ENCODE results near the gene ADAP1.

DNA sequence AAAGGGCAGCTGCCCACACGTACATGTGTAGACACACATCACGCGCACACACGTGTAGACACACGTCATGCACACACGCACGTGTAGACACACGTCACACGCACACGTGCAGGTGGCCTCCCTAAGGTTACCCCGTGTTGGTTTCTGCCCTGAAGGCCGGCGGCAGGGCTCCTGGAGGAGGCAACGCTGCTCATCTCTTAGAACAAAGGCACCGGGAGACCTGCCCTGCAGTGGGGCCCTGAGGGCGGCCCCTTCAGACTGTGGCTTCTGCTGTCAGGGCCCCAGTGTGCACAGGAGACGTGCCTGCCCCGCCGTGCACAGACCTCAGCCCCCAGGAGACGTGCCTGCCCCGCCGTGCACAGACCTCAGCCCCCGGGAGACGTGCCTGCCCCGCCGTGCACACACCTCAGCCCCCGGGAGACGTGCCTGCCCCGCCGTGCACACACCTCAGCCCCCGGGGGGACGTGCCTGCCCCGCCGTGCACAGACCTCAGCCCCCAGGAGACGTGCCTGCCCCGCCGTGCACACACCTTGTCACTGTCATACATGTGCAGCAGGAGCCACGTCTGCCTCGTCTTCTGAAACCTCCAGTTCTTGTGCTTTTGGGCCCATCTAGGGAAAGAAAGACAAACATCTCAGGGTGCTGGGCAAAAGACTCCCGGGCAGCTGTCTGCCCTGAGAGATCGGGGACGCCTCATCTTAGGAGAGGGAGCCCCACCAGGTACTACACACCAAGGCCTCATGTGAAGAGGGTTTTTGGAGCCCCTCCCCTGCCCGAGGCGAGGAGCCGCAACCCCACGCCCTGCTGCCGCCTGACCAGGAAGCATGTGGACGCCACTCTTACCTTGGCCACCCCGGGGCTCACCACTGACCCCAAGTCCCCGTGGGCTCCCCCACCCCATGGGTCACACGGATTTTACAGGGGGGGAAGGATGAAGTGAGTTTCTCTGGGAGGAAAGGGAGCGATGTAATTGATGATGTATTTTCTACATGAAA is 45.8 kb upstream of the ADAP1 start:
- no peak for TF ChIP-seq YY1 (IDR thresholded peaks at IDR 0.05; ENCODE audit: insufficient read depth, insufficient read length)
- TF ChIP-seq ZNF274 (IDR thresholded peaks at IDR 0.05; ENCODE audit: low read depth, low read length), result no peak

Data from NT2/D1 (cell line).